ENCODE data around the gene SLC38A8. TPM values are rescaled to one million over a fixed set of nuclear protein-coding genes. Genes with fewer than 3 reads are reported as not detected.

The SLC38A8 gene
- total and polyA plus RNA-seq, 2 experiments from 2014 or later = not detected

- Histone ChIP-seq H2AFZ (no peak overlapping the region), H3K4me2 (no peak overlapping the region), H3K36me3 (replicated peaks; ENCODE audit: insufficient read depth, low read depth) (no peaks in the 10 kb centered on the region), H3K4me1 (ENCODE audit: insufficient read depth) (no peaks in the 10 kb centered on the region), H3K79me2 (no peaks in the 10 kb centered on the region), H4K20me1 (ENCODE audit: insufficient read depth, poor library complexity, severe bottlenecking) (no peaks in the 10 kb centered on the region), H3K27me3 (no peaks in the 10 kb centered on the region), H3K9me3 (ENCODE audit: low read depth) (no peaks in the 10 kb centered on the region), H3K27ac (no peak overlapping the region), H3K9me2 (replicated peaks; ENCODE audit: insufficient read depth) (no peaks in the 10 kb centered on the region), H3K4me3 (no peak overlapping the region)
- DNase-seq (ENCODE audit: low spot score) = no peak
- WGBS (ENCODE audit: low lambda C conversion rate, missing lambda C conversion rate) = 97% methylated on average over 12 of the region's 15 CpGs
- TF ChIP-seq CTCF (IDR thresholded peaks at IDR 0.05; ENCODE audit: poor library complexity) = no peak
- no peak for TF ChIP-seq EZH2 (IDR thresholded peaks at IDR 0.05; ENCODE audit: borderline replicate concordance)
Observed at GRCh38 chr16:84058211-84058610, 15.6 kb upstream of the SLC38A8 start.

- H2AFZ ChIP-seq = no peak overlapping the region
- DNase-seq (ENCODE audit: low spot score) = no peak
- TF ChIP-seq EZH2phosphoT487 (IDR thresholded peaks at IDR 0.05; ENCODE audit: low read depth, severe bottlenecking, unreplicated experiment) = no peak
- TF ChIP-seq EZH2 (IDR thresholded peaks at IDR 0.05; ENCODE audit: borderline replicate concordance) = no peak
- TF ChIP-seq CTCF (IDR thresholded peaks at IDR 0.05; ENCODE audit: poor library complexity) = no peak
- no peaks in the 10 kb centered on the region for H3K9me3 ChIP-seq (ENCODE audit: low read depth)
- H3K4me1 ChIP-seq (ENCODE audit: insufficient read depth) = no peaks in the 10 kb centered on the region
- no peaks in the 10 kb centered on the region for H4K20me1 ChIP-seq (ENCODE audit: insufficient read depth, poor library complexity, severe bottlenecking)
- no peaks in the 10 kb centered on the region for H3K9me2 ChIP-seq (replicated peaks; ENCODE audit: insufficient read depth)
- no peak overlapping the region for H3K4me3 ChIP-seq
- H3K4me2 ChIP-seq = no peak overlapping the region
- 93% methylated on average over 7 of the region's 7 CpGs for WGBS (ENCODE audit: low lambda C conversion rate, missing lambda C conversion rate)
- no peaks in the 10 kb centered on the region for H3K79me2 ChIP-seq
- H3K27ac ChIP-seq = no peak overlapping the region
- no peaks in the 10 kb centered on the region for H3K27me3 ChIP-seq
- H3K36me3 ChIP-seq (replicated peaks; ENCODE audit: insufficient read depth, low read depth) = no peaks in the 10 kb centered on the region
Observed at GRCh38 chr16:84056933-84057332, 14.3 kb upstream of the SLC38A8 start.

- TF ChIP-seq CTCF (IDR thresholded peaks at IDR 0.05; ENCODE audit: poor library complexity) (no peak), EZH2phosphoT487 (IDR thresholded peaks at IDR 0.05; ENCODE audit: low read depth, severe bottlenecking, unreplicated experiment) (no peak), EZH2 (IDR thresholded peaks at IDR 0.05; ENCODE audit: borderline replicate concordance) (no peak)
- Histone ChIP-seq H3K27me3 (no peaks in the 10 kb centered on the region), H3K4me1 (ENCODE audit: insufficient read depth) (no peaks in the 10 kb centered on the region), H3K27ac (no peak overlapping the region), H3K79me2 (no peaks in the 10 kb centered on the region), H2AFZ (no peak overlapping the region), H3K9me2 (replicated peaks; ENCODE audit: insufficient read depth) (no peaks in the 10 kb centered on the region), H3K9me3 (ENCODE audit: low read depth) (no peaks in the 10 kb centered on the region), H3K4me2 (no peak overlapping the region), H4K20me1 (ENCODE audit: insufficient read depth, poor library complexity, severe bottlenecking) (no peaks in the 10 kb centered on the region), H3K4me3 (no peak overlapping the region), H3K36me3 (replicated peaks; ENCODE audit: insufficient read depth, low read depth) (no peaks in the 10 kb centered on the region)
- WGBS (ENCODE audit: low lambda C conversion rate, missing lambda C conversion rate) = 93% methylated on average over 19 of the region's 19 CpGs
- DNase-seq (ENCODE audit: low spot score) = no peak
Observed at GRCh38 chr16:84055801-84056634, 13.4 kb upstream of the SLC38A8 start.

All from hepatocyte (in vitro differentiated cells).